ENCODE results near the gene GUCY1B1. TPM values are rescaled to one million over a fixed set of nuclear protein-coding genes. Genes with fewer than 3 reads are reported as not detected.

The GUCY1B1 gene
- total RNA-seq, 1 experiment from 2014 or later = 0.50 TPM

DNA sequence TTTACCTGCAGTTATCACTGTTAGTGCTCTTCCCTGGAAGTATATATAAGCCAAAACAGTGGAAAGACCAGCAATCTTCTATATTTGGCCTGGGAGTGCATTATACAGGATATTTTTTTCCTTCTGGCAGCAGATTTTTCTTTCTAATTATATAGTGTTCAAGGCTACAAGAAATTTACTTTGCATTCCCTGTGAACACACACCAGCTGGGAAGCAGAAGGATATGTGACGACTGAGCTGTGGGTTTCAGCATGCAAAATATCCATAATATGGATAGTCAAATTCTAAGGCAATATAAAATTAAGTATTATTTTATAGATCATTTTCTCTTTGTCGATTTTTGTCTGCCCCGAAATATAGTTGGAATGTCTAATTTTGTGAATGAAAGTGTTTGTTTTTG is 31.2 kb downstream of the GUCY1B1 start:
- Histone ChIP-seq H2AFZ (ENCODE audit: low read length) (no peak overlapping the region), H3K27me3 (ENCODE audit: insufficient read depth, low read length) (no peaks in the 10 kb centered on the region), H2AK5ac (ENCODE audit: insufficient read length, low read length) (no peak overlapping the region), H3K18ac (ENCODE audit: insufficient read length, low read depth, low read length) (no peak overlapping the region), H3K79me1 (ENCODE audit: insufficient read depth, low read depth, low read length, poor library complexity, severe bottlenecking) (no peaks in the 10 kb centered on the region), H4K91ac (ENCODE audit: insufficient read length, low read depth, low read length) (no peak overlapping the region), H3K4me2 (ENCODE audit: insufficient read depth, insufficient read length, low read length) (no peak overlapping the region), H3T11ph (ENCODE audit: low read length) (no peak overlapping the region), H4K8ac (replicated peaks; ENCODE audit: insufficient read length, low read depth, low read length) (no peak overlapping the region), H3K14ac (ENCODE audit: insufficient read depth, low read length) (no peak overlapping the region), H4K20me1 (ENCODE audit: control insufficient read depth, insufficient read depth, insufficient read length) (no peaks in the 10 kb centered on the region), H3K56ac (ENCODE audit: insufficient read length, low read depth, low read length) (no peak overlapping the region), H3K4me1 (ENCODE audit: insufficient read depth, low read length) (no peaks in the 10 kb centered on the region), H4K5ac (ENCODE audit: insufficient read length, low read depth, low read length) (no peak overlapping the region), H3K79me2 (ENCODE audit: insufficient read depth, low read length) (no peaks in the 10 kb centered on the region; the same call in 1 of the 2 replicates), H3K4ac (ENCODE audit: low read depth, low read length) (no peak overlapping the region), H3K9me3 (ENCODE audit: control insufficient read depth, low read depth, low read length) (no peaks in the 10 kb centered on the region), H2BK5ac (ENCODE audit: insufficient read length, low read length) (no peak overlapping the region), H2BK15ac (ENCODE audit: low read depth, low read length) (no peak overlapping the region), H3K27ac (ENCODE audit: insufficient read length, low read depth, low read length) (no peak overlapping the region), H2BK12ac (ENCODE audit: insufficient read length, low read depth, low read length) (no peak overlapping the region), H2BK120ac (ENCODE audit: low read depth, low read length, poor library complexity, severe bottlenecking) (no peak overlapping the region), H3K9ac (ENCODE audit: extremely low read depth, insufficient read length, low read length) (no peak overlapping the region), H2BK20ac (ENCODE audit: low read depth, low read length, poor library complexity, severe bottlenecking) (no peak overlapping the region), H3K23ac (ENCODE audit: insufficient read length, low read depth, low read length) (no peak overlapping the region), H3K23me2 (ENCODE audit: insufficient read length, low read depth, low read length, poor library complexity, severe bottlenecking) (no peaks in the 10 kb centered on the region)
- TF ChIP-seq, protein P1, sequence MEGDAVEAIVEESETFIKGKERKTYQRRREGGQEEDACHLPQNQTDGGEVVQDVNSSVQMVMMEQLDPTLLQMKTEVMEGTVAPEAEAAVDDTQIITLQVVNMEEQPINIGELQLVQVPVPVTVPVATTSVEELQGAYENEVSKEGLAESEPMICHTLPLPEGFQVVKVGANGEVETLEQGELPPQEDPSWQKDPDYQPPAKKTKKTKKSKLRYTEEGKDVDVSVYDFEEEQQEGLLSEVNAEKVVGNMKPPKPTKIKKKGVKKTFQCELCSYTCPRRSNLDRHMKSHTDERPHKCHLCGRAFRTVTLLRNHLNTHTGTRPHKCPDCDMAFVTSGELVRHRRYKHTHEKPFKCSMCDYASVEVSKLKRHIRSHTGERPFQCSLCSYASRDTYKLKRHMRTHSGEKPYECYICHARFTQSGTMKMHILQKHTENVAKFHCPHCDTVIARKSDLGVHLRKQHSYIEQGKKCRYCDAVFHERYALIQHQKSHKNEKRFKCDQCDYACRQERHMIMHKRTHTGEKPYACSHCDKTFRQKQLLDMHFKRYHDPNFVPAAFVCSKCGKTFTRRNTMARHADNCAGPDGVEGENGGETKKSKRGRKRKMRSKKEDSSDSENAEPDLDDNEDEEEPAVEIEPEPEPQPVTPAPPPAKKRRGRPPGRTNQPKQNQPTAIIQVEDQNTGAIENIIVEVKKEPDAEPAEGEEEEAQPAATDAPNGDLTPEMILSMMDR (conservative IDR thresholded peaks at IDR 0.05) = no peak
- no peak for DNase-seq
- Mint-ChIP-seq H3K27me3 (ENCODE audit: low read depth) (no peaks in the 10 kb centered on the region; the same call in 1 of the 2 replicates), H3K4me1 (no peaks in the 10 kb centered on the region), H3K36me3 (ENCODE audit: insufficient read depth in 1 of 3, low read depth in 3 of 3) (no peaks in the 10 kb centered on the region), H3K27ac (no peak overlapping the region), H3K4me3 (no peak overlapping the region), H3K9me3 (no peaks in the 10 kb centered on the region)
- no CpG with 5 or more reads among the region's 3 CpGs for WGBS (ENCODE audit: extremely low coverage, insufficient read length, low lambda C conversion rate)

Data from H9 (cell line).